ENCODE data around the gene KRTAP12-1. TPM values are rescaled to one million over a fixed set of nuclear protein-coding genes. Genes with fewer than 3 reads are reported as not detected.
"Not testable (repeated sequence)": the region's sequence is repeated elsewhere in the genome, so short reads cannot be mapped to it uniquely, and the experiment has no call there.

The KRTAP12-1 gene
- total RNA-seq, 1 donor from 2014 or later: not detected

- no peaks in the 10 kb centered on the region for H3K36me3 ChIP-seq (ENCODE audit: control insufficient read depth, insufficient read depth, low read length)
- no peak overlapping the region for H3K4me3 ChIP-seq (ENCODE audit: low read depth, low read length)
- H3K27me3 ChIP-seq (ENCODE audit: control insufficient read depth, insufficient read depth, low read length): no peaks in the 10 kb centered on the region
- DNase-seq (ENCODE audit: low read depth) (no peak), FAIRE-seq (no peak)
- TF ChIP-seq CTCF (IDR thresholded peaks at IDR 0.05; ENCODE audit: insufficient read depth, low read length, severe bottlenecking): no peak
Observed at GRCh38 chr21:44649521-44650100, 32.4 kb downstream of the KRTAP12-1 start.

GRCh38 chr21:44648557-44649311 lies 33.2 kb downstream of the KRTAP12-1 start:
- no peak overlapping the region for H3K4me3 ChIP-seq (ENCODE audit: low read depth, low read length)
- FAIRE-seq (no peak), DNase-seq (ENCODE audit: low read depth) (no peak)
- no peaks in the 10 kb centered on the region for H3K36me3 ChIP-seq (ENCODE audit: control insufficient read depth, insufficient read depth, low read length)
- TF ChIP-seq CTCF (IDR thresholded peaks at IDR 0.05; ENCODE audit: insufficient read depth, low read length, severe bottlenecking): no peak
- H3K27me3 ChIP-seq (ENCODE audit: control insufficient read depth, insufficient read depth, low read length): no peaks in the 10 kb centered on the region

- no peaks in the 10 kb centered on the region for H3K27me3 ChIP-seq (ENCODE audit: control insufficient read depth, insufficient read depth, low read length)
- no peak overlapping the region for H3K4me3 ChIP-seq (ENCODE audit: low read depth, low read length)
- DNase-seq (ENCODE audit: low read depth): no peak
- no peaks in the 10 kb centered on the region for H3K36me3 ChIP-seq (ENCODE audit: control insufficient read depth, insufficient read depth, low read length)
- TF ChIP-seq CTCF (IDR thresholded peaks at IDR 0.05; ENCODE audit: insufficient read depth, low read length, severe bottlenecking): no peak
- FAIRE-seq: no peak
Observed at GRCh38 chr21:44647222-44647552, 34.8 kb downstream of the KRTAP12-1 start.

GRCh38 chr21:44646366-44647221 lies 35.4 kb downstream of the KRTAP12-1 start, which contains the start of gene KRTAP10-11:
TSS of gene KRTAP10-11 (plus strand) at chr21:44646414. CDS start at chr21:44646459, 45 bp downstream.
- FAIRE-seq; H3K36me3 ChIP-seq (ENCODE audit: control insufficient read depth, insufficient read depth, low read length); H3K27me3 ChIP-seq (ENCODE audit: control insufficient read depth, insufficient read depth, low read length); H3K4me3 ChIP-seq (ENCODE audit: low read depth, low read length); DNase-seq (ENCODE audit: low read depth): not testable (repeated sequence)

GRCh38 chr21:44644878-44645277 lies 37.1 kb downstream of the KRTAP12-1 start:
- DNase-seq (ENCODE audit: low read depth) (no peak), FAIRE-seq (no peak)
- no peaks in the 10 kb centered on the region for H3K27me3 ChIP-seq (ENCODE audit: control insufficient read depth, insufficient read depth, low read length)
- H3K36me3 ChIP-seq (ENCODE audit: control insufficient read depth, insufficient read depth, low read length): no peaks in the 10 kb centered on the region
- no peak overlapping the region for H3K4me3 ChIP-seq (ENCODE audit: low read depth, low read length)
- no peak for TF ChIP-seq CTCF (IDR thresholded peaks at IDR 0.05; ENCODE audit: insufficient read depth, low read length, severe bottlenecking)

- Histone ChIP-seq H3K27me3 (ENCODE audit: control insufficient read depth, insufficient read depth, low read length) (no peaks in the 10 kb centered on the region), H3K4me3 (ENCODE audit: low read depth, low read length) (no peak overlapping the region), H3K36me3 (ENCODE audit: control insufficient read depth, insufficient read depth, low read length) (no peaks in the 10 kb centered on the region)
- no peak for DNase-seq (ENCODE audit: low read depth)
- TF ChIP-seq CTCF (IDR thresholded peaks at IDR 0.05; ENCODE audit: insufficient read depth, low read length, severe bottlenecking): no peak
- peak; percentile 83 for FAIRE-seq
Observed at GRCh38 chr21:44643741-44644310, 38.1 kb downstream of the KRTAP12-1 start.

Measured in bronchial epithelial cell (primary cell).